Measurements from ENCODE around the gene CEACAM19. TPM values are rescaled to one million over a fixed set of nuclear protein-coding genes. Genes with fewer than 3 reads are reported as not detected.

CEACAM19 gene
- total RNA-seq, 1 experiment from 2014 or later = 1.2 TPM

DNA sequence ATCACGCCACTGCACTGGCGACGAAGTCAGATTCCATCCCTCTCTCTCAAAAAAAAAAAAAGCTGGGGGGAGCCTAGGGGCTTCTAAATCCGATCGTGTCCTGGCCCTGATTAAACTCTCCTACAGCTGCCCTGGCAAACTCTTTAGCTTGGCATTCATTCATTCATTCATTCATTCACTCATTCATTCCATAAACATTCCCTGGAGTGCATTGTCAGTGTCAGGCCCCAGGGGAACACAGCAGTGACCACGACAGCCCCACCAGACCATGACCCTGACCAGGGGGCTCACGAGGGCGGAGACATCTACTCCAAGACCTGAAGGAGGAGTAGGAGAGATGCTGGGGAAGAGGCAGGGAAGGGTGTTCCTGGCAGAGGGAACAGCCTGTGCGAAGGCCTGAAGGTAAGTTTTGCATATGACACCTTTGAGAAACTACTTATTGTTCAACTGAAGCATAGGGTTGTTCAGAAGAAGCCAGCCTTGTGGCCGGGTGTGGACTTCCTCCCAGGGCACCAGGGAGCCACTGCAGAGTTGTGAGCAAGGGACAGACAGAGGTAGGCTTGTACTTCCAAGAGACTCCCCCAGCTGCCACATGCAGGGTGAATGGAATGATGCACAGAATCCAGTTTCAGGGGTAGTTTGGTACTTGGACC, 52.1 kb downstream of the CEACAM19 start:
- TF ChIP-seq POLR2AphosphoS5 (IDR thresholded peaks at IDR 0.05; ENCODE audit: low read depth, low read length) (no peak), CTCF (IDR thresholded peaks at IDR 0.05) (no peak), TCF7L2 (IDR thresholded peaks at IDR 0.05; ENCODE audit: low read depth, low read length) (no peak), SIN3A (IDR thresholded peaks at IDR 0.05; ENCODE audit: borderline replicate concordance, insufficient read depth, low read depth, low read length) (no peak)
- TF ChIP-seq, protein P1, sequence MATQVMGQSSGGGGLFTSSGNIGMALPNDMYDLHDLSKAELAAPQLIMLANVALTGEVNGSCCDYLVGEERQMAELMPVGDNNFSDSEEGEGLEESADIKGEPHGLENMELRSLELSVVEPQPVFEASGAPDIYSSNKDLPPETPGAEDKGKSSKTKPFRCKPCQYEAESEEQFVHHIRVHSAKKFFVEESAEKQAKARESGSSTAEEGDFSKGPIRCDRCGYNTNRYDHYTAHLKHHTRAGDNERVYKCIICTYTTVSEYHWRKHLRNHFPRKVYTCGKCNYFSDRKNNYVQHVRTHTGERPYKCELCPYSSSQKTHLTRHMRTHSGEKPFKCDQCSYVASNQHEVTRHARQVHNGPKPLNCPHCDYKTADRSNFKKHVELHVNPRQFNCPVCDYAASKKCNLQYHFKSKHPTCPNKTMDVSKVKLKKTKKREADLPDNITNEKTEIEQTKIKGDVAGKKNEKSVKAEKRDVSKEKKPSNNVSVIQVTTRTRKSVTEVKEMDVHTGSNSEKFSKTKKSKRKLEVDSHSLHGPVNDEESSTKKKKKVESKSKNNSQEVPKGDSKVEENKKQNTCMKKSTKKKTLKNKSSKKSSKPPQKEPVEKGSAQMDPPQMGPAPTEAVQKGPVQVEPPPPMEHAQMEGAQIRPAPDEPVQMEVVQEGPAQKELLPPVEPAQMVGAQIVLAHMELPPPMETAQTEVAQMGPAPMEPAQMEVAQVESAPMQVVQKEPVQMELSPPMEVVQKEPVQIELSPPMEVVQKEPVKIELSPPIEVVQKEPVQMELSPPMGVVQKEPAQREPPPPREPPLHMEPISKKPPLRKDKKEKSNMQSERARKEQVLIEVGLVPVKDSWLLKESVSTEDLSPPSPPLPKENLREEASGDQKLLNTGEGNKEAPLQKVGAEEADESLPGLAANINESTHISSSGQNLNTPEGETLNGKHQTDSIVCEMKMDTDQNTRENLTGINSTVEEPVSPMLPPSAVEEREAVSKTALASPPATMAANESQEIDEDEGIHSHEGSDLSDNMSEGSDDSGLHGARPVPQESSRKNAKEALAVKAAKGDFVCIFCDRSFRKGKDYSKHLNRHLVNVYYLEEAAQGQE (IDR thresholded peaks at IDR 0.05; ENCODE audit: insufficient read depth in 1 of 2, low read depth in 2 of 2, low read length in 1 of 2) = no peak
- in situ Hi-C loops (cut with HindIII; ENCODE audit: low pct_unique_long_range_greater_than_20kb, low sequenced_read_pairs) (no loop called here), intact Hi-C loops (cut with micrococcal nuclease; ENCODE audit: unreplicated experiment) (loop anchor here (5.0 kb wide), 1 partner anchor 36 kb away; no protein-coding TSS in a partner anchor)
- ATAC-seq (peak; percentile 31), DNase-seq (ENCODE audit: low read depth, low spot score) (no peak)
- no peaks in the 10 kb centered on the region for H3K36me3 ChIP-seq (ENCODE audit: control insufficient read depth, insufficient read depth, low read length)
- BruUV-seq (replicated peaks) = no TSS peak
- peaks cover 45% of the 10 kb centered on the region for H3K4me1 ChIP-seq (ENCODE audit: control insufficient read depth, insufficient read depth, low read length)
- peak overlapping the region; percentile 77 for H3K27ac ChIP-seq (ENCODE audit: low read length)
- no peaks in the 10 kb centered on the region for H3K9me3 ChIP-seq (ENCODE audit: control insufficient read depth, insufficient read depth, low read depth, low read length)
- H3K4me3 ChIP-seq (ENCODE audit: low read depth in 2 of 2, low read length in 2 of 2) = no peak overlapping the region
- POLR2A ChIA-PET = interaction anchor here (0.6 kb wide), 1 partner anchor 123 kb away, joined by 4 read pairs; the partner anchor contains the start of gene NECTIN2
- no peaks in the 10 kb centered on the region for H3K27me3 ChIP-seq (ENCODE audit: control insufficient read depth, insufficient read depth, low read length)
- CTCF ChIA-PET = interaction anchor here (0.9 to 3.1 kb wide), 8 partner anchors 32 to 84 kb away, joined by 3 to 34 read pairs (median 7); no protein-coding TSS in a partner anchor

DNA sequence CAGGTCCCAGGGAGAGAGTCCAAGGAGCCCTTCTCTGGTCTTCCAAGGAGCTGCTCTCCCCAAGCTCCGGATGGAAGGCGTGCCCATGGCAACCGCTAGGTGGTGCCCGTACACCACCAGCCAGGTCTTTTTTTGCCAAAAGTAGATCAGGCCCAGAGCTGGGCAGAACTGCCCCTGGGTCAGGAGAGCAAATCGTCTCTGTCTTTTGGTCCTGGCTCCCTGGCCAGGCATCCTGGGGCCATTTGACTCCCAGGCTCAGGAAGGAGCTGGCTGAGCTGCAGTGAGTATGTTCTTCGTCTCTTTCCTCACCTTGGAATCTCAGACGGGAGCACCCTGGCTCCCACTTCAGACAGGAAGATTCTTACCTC, 52.7 kb downstream of the CEACAM19 start:
- no TSS peak for BruUV-seq (replicated peaks)
- TF ChIP-seq POLR2AphosphoS5 (IDR thresholded peaks at IDR 0.05; ENCODE audit: low read depth, low read length) (peak; percentile 18; the same call in 1 of the 2 replicates), SIN3A (IDR thresholded peaks at IDR 0.05; ENCODE audit: borderline replicate concordance, insufficient read depth, low read depth, low read length) (no peak), TCF7L2 (IDR thresholded peaks at IDR 0.05; ENCODE audit: low read depth, low read length) (no peak), CTCF (IDR thresholded peaks at IDR 0.05) (peak; percentile 94)
- TF ChIP-seq, protein P1 (IDR thresholded peaks at IDR 0.05; ENCODE audit: insufficient read depth in 1 of 2, low read depth in 2 of 2, low read length in 1 of 2) = no peak
- intact Hi-C loops (cut with micrococcal nuclease; ENCODE audit: unreplicated experiment) = loop anchor here (2.0 to 5.0 kb wide), 2 partner anchors 37 to 47 kb away; no protein-coding TSS in a partner anchor

More for the DNA sequence above, 52.7 kb downstream of the CEACAM19 start:
- DNase-seq (ENCODE audit: low read depth, low spot score) = peak; percentile 73
- H3K36me3 ChIP-seq (ENCODE audit: control insufficient read depth, insufficient read depth, low read length) = no peaks in the 10 kb centered on the region
- peaks cover 41% of the 10 kb centered on the region for H3K4me1 ChIP-seq (ENCODE audit: control insufficient read depth, insufficient read depth, low read length)
- H3K27ac ChIP-seq (ENCODE audit: low read length) = peak overlapping the region; percentile 77
- ATAC-seq = peak; percentile 81
- POLR2A ChIA-PET = no interaction called here
- CTCF ChIA-PET = interaction anchor here (0.6 to 3.1 kb wide), 8 partner anchors 31 to 981 kb away, joined by 3 to 34 read pairs (median 4); no protein-coding TSS in a partner anchor
- H3K4me3 ChIP-seq (ENCODE audit: low read depth in 2 of 2, low read length in 2 of 2) = no peak overlapping the region
- H3K9me3 ChIP-seq (ENCODE audit: control insufficient read depth, insufficient read depth, low read depth, low read length) = no peaks in the 10 kb centered on the region
- in situ Hi-C loops (cut with HindIII; ENCODE audit: low pct_unique_long_range_greater_than_20kb, low sequenced_read_pairs) = no loop called here
- H3K27me3 ChIP-seq (ENCODE audit: control insufficient read depth, insufficient read depth, low read length) = no peaks in the 10 kb centered on the region
